ENCODE measurements around the gene DZANK1.
"Not testable (repeated sequence)": the region's sequence is repeated elsewhere in the genome, so short reads cannot be mapped to it uniquely, and the experiment has no call there.

Gene DZANK1

DNA sequence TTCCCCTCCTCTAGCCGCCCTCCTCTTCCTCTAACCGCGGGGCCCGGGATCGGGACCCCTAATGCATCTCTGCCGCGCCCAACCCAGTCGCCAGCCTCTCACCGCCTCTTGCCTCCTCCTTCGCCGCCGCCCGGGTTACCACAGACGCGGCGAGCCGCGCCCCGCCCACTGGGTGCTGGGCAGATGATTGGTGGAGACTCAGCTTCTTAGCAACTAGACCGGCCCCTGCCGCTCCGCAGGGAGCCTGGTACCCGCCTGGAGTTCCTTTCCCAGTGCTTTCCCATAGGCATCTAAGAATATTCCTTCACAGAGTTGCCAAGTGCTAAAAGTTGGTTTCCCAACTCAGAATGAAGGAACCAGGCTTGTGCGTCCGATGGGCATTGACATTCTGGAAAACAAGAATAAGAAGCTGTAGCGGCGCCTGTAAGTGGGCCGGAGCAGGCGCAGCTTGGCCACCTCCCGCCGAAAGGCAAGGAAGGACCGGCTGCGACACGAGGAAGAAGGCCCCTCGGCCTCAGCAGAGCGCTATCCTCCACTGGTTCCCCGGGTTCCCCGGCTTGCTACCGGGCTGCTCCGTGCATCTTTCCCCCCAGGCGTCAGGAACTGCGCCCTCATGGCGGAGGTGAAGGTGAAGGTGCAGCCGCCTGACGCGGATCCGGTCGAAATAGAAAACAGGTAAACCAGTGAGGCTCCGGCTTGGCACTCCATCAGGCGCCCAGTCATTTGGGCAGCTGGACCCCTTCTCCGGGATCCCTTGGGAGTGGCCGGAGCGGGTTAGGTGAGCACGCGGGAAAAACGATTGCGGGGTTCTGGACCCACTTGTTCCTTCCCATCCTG is at the start of gene DZANK1, which contains the start of gene POLR3F:
Gene DZANK1, minus strand, starts transcription at position 137 of the 837 bp plus-strand sequence. CDS start 1,672 bp downstream, outside the sequence.
Gene POLR3F, plus strand, starts transcription at position 497 of the 837 bp plus-strand sequence. Its CDS starts 117 bp downstream, at position 614.
- H3K27me3 ChIP-seq (ENCODE audit: control insufficient read depth in 1 of 2, insufficient read depth in 2 of 2, low read length in 2 of 2): no peaks in the 10 kb centered on the region
- peak within 1 kb of the TSS; percentile 89 for H3K27ac ChIP-seq (ENCODE audit: low read length)
- H3K4me3 ChIP-seq (ENCODE audit: low read length in 2 of 2): peak within 1 kb of the TSS; percentile 93 to 98
- H3K9me3 ChIP-seq (ENCODE audit: control insufficient read depth in 2 of 2, low read length in 2 of 2): no peaks in the 10 kb centered on the region
- peaks cover 19% of the 10 kb centered on the region for H3K4me1 ChIP-seq (ENCODE audit: control insufficient read depth, insufficient read depth, low read length)
- peak within 1 kb of the TSS; percentile 96 for H3K9ac ChIP-seq (ENCODE audit: low read length in 2 of 2)
- peaks cover 11 to 13% of the 10 kb centered on the region in 2 donors for H3K36me3 ChIP-seq (ENCODE audit: control insufficient read depth in 2 of 2, insufficient read depth in 2 of 2, low read length in 2 of 2)

DNA sequence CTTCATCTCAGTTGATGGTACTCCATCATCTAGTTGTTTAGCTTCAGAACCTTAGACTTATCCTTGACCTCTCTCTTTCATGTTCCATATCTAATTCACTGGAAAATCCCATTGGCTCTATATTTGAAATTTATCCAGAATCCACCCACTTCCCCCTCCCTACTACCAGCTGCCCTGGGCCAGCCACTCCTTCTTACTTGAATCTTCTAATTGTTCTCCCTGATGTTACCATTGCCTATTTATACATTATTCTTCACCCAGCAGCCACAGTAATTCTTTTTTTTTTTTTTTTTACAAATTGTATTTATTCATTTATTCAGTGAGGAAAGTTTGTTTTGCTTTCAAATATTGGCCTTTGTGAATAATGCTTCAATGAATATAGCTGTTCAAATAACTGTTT is 49.1 kb upstream of the DZANK1 start:
- no peak overlapping the region for H3K4me3 ChIP-seq (ENCODE audit: low read length in 2 of 2)
- H3K9ac ChIP-seq (ENCODE audit: low read length in 2 of 2): no peak overlapping the region
- peaks cover 8 to 17% of the 10 kb centered on the region in 2 donors for H3K36me3 ChIP-seq (ENCODE audit: control insufficient read depth in 2 of 2, insufficient read depth in 2 of 2, low read length in 2 of 2)
- no peaks in the 10 kb centered on the region for H3K4me1 ChIP-seq (ENCODE audit: control insufficient read depth, insufficient read depth, low read length)
- no peaks in the 10 kb centered on the region for H3K9me3 ChIP-seq (ENCODE audit: control insufficient read depth in 2 of 2, low read length in 2 of 2)
- H3K27ac ChIP-seq (ENCODE audit: low read length): no peak overlapping the region
- H3K27me3 ChIP-seq (ENCODE audit: control insufficient read depth in 1 of 2, insufficient read depth in 2 of 2, low read length in 2 of 2): no peaks in the 10 kb centered on the region

DNA sequence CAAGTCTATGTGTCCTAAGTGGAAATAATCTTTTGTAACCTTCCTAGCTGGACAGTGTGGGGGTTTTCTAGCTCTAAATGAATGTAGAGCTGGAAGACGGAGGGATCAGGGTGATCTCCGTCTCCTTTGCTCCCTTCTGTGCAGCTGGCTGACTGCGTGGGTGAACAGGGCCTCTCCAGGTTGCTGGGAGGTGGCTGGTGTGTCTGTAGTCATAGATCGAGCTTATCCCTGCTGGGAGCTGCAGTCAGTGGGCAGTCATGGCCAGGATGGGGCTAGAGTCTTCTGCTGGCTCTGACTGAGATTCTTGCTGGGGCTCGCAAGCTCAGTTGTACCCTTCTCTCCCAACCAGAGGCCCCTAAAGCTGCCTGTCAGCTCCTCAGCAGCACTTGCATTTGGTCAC is 47.3 kb upstream of the DZANK1 start:
- Histone ChIP-seq H3K27ac (ENCODE audit: low read length) (no peak overlapping the region), H3K36me3 (ENCODE audit: control insufficient read depth in 2 of 2, insufficient read depth in 2 of 2, low read length in 2 of 2) (peaks cover 13 to 21% of the 10 kb centered on the region in 2 donors), H3K4me3 (ENCODE audit: low read length in 2 of 2) (no peak overlapping the region), H3K4me1 (ENCODE audit: control insufficient read depth, insufficient read depth, low read length) (no peaks in the 10 kb centered on the region), H3K9ac (ENCODE audit: low read length in 2 of 2) (no peak overlapping the region), H3K27me3 (ENCODE audit: control insufficient read depth in 1 of 2, insufficient read depth in 2 of 2, low read length in 2 of 2) (no peaks in the 10 kb centered on the region), H3K9me3 (ENCODE audit: control insufficient read depth in 2 of 2, low read length in 2 of 2) (no peaks in the 10 kb centered on the region)

DNA sequence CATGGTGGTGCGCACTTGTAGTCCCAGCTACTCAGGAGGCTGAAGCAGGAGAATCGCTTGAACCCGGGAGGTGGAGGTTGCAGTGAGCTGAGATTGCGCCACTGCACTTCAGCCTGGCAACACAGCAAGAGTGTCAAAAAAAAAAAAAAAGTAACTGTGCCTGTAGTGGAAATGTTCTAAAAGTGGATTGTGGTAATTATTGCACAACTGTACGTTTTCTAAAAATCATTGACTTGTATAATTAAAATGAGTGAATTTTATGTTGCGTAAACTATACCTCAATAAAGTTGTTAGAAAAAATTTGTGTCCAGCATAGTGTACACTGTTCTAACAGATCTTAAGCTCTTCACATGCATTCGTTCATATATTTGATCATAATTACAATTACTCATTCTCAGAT is 46.4 kb upstream of the DZANK1 start:
- peaks cover 13 to 21% of the 10 kb centered on the region in 2 donors for H3K36me3 ChIP-seq (ENCODE audit: control insufficient read depth in 2 of 2, insufficient read depth in 2 of 2, low read length in 2 of 2)
- H3K27me3 ChIP-seq (ENCODE audit: control insufficient read depth in 1 of 2, insufficient read depth in 2 of 2, low read length in 2 of 2): no peaks in the 10 kb centered on the region
- H3K9me3 ChIP-seq (ENCODE audit: control insufficient read depth in 2 of 2, low read length in 2 of 2): no peaks in the 10 kb centered on the region
- no peak overlapping the region for H3K27ac ChIP-seq (ENCODE audit: low read length)
- H3K9ac ChIP-seq (ENCODE audit: low read length in 2 of 2): no peak overlapping the region
- peaks cover 2% of the 10 kb centered on the region for H3K4me1 ChIP-seq (ENCODE audit: control insufficient read depth, insufficient read depth, low read length)
- no peak overlapping the region for H3K4me3 ChIP-seq (ENCODE audit: low read length in 2 of 2)

DNA sequence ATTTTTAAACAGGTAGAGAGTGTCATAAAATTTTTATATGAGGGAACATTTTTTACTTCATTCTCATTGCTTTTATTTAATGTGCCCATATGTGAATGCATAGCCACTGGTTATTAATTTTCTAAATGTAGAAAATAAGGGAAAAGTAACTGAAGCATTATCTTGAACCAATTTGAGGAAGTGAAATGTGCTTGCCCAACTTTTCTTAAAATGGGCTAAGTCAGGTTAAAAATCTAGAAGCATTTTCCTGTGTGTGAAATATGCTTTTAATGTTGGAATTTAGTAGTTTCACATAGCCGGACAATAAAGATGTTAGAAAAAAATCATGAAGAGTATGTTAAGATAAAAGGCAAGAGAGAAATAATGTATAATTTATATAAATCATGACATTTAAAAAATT is 44.7 kb upstream of the DZANK1 start:
- Histone ChIP-seq H3K9ac (ENCODE audit: low read length in 2 of 2) (no peak overlapping the region), H3K9me3 (ENCODE audit: control insufficient read depth in 2 of 2, low read length in 2 of 2) (no peaks in the 10 kb centered on the region), H3K36me3 (ENCODE audit: control insufficient read depth in 2 of 2, insufficient read depth in 2 of 2, low read length in 2 of 2) (peaks cover 13 to 18% of the 10 kb centered on the region in 2 donors), H3K4me1 (ENCODE audit: control insufficient read depth, insufficient read depth, low read length) (peaks cover 6% of the 10 kb centered on the region), H3K27ac (ENCODE audit: low read length) (no peak overlapping the region), H3K4me3 (ENCODE audit: low read length in 2 of 2) (no peak overlapping the region), H3K27me3 (ENCODE audit: control insufficient read depth in 1 of 2, insufficient read depth in 2 of 2, low read length in 2 of 2) (no peaks in the 10 kb centered on the region)

DNA sequence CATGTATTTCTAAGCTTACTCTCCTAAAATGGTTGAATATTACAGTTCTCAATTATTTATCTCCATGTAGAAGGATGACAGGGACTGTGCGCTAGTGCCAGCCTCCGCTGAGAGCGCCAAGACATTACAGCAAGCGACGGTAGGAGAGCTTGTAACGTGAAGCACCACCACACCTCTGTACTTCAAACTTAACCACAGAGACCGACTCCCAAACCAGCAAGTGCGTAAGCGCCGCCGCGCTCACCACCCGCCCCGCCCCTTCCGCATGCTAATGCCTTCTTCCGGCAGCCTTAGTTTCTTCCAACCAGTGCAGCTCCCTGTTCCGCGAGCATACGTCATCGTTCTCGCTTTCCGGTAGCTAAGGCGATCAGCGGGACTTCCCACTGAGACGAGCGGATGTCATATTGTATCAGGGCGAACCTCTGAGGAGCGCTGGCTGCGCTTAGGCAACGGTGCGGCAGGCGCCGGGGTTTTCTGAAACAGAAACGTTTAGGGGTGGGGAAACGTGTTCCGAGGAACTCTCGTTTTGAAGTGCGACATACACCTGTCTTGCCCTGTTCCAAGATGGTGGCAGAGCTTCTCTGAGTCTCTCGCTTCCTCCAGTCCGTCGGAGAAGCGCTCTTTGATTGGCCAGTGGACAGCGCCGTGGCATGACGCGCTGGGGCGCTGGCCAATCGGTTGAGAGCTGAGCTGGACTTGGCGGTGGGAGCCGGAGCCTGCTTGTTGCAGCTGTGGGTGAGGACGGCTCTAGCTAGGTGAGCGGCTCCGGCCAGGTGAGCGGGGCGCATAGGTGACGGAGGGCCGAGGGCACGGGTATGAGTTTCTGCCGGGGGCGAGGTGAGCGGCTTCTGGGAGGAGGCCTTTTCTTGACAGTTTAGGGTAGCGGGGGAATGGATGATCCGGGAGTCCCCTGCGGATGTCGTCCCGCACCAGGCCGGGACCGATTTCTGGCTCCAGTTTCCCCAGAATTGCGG is 40.7 kb upstream of the DZANK1 start, which contains the start of gene SEC23B:
Gene SEC23B, plus strand, starts transcription at position 723 of the 974 bp plus-strand sequence. CDS start 2,896 bp downstream, outside the sequence.
- no peaks in the 10 kb centered on the region for H3K9me3 ChIP-seq (ENCODE audit: control insufficient read depth in 2 of 2, low read length in 2 of 2)
- H3K27me3 ChIP-seq (ENCODE audit: control insufficient read depth in 1 of 2, insufficient read depth in 2 of 2, low read length in 2 of 2): peaks cover 0 to 4% of the 10 kb centered on the region in 2 donors
- peak within 1 kb of the TSS; percentile 81 to 99 for H3K9ac ChIP-seq (ENCODE audit: low read length in 2 of 2)
- H3K36me3 ChIP-seq (ENCODE audit: control insufficient read depth in 2 of 2, insufficient read depth in 2 of 2, low read length in 2 of 2): peaks cover 4 to 7% of the 10 kb centered on the region in 2 donors
- peaks cover 6% of the 10 kb centered on the region for H3K4me1 ChIP-seq (ENCODE audit: control insufficient read depth, insufficient read depth, low read length)
- peak within 1 kb of the TSS; percentile 85 to 100 for H3K4me3 ChIP-seq (ENCODE audit: low read length in 2 of 2)
- H3K27ac ChIP-seq (ENCODE audit: low read length): peak within 1 kb of the TSS; percentile 97

DNA sequence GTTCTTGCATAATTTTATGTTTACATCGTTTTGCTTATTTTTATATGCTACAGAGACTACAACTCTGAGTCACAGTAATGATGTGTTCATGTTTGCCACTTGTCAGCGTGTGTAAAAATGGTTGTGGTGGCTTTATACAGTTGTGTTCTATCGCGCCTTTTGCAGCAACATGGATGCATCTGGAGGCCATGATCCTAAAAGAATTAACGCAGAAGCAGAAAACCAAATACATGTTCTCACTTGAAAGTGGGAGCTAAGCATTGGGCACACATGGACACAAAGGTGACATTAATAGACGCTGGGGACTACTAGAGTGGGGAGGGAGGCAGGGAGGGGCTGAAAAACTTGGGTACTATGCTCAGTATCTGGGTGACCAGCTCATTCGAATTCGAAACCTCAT is 39.9 kb upstream of the DZANK1 start:
- peak overlapping the region; percentile 81 to 99 for H3K9ac ChIP-seq (ENCODE audit: low read length in 2 of 2)
- peak overlapping the region; percentile 97 for H3K27ac ChIP-seq (ENCODE audit: low read length)
- peaks cover 6% of the 10 kb centered on the region for H3K4me1 ChIP-seq (ENCODE audit: control insufficient read depth, insufficient read depth, low read length)
- peaks cover 0 to 4% of the 10 kb centered on the region in 2 donors for H3K27me3 ChIP-seq (ENCODE audit: control insufficient read depth in 1 of 2, insufficient read depth in 2 of 2, low read length in 2 of 2)
- H3K36me3 ChIP-seq (ENCODE audit: control insufficient read depth in 2 of 2, insufficient read depth in 2 of 2, low read length in 2 of 2): peaks cover 4 to 7% of the 10 kb centered on the region in 2 donors
- H3K9me3 ChIP-seq (ENCODE audit: control insufficient read depth in 2 of 2, low read length in 2 of 2): no peaks in the 10 kb centered on the region
- peak overlapping the region; percentile 85 to 100 for H3K4me3 ChIP-seq (ENCODE audit: low read length in 2 of 2)

DNA sequence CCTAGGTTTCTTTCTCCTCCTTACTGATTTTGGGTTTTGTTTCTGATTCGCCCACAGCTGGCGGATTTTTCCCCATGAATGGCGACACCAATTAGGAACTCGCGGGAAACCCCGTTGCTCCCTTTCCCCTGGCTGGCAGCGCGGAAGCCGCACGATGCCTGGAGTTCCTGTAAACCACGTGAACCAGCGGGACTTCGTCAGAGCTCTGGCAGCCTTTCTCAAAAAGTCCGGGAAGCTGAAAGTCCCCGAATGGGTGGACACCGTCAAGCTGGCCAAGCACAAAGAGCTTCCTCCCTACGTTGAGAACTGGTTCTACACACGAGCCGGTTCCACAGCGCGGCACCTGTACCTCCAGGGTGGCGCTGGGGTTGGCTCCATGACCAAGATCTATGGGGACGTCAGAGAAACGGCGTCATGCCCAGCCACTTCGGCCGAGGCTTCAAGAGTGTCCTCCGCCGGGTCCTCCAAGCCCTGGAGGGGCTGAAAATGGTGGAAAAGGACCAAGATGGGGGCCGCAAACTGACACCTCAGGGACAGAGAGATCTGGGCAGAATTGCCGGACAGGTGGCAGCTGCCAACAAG is 37.7 kb upstream of the DZANK1 start:
- Histone ChIP-seq H3K27ac (ENCODE audit: low read length) (no peak overlapping the region), H3K27me3 (ENCODE audit: control insufficient read depth in 1 of 2, insufficient read depth in 2 of 2, low read length in 2 of 2) (peaks cover 0 to 4% of the 10 kb centered on the region in 2 donors), H3K9ac (ENCODE audit: low read length in 2 of 2) (no peak overlapping the region), H3K4me1 (ENCODE audit: control insufficient read depth, insufficient read depth, low read length) (peaks cover 6% of the 10 kb centered on the region), H3K36me3 (ENCODE audit: control insufficient read depth in 2 of 2, insufficient read depth in 2 of 2, low read length in 2 of 2) (no peaks in the 10 kb centered on the region), H3K4me3 (ENCODE audit: low read length in 2 of 2) (no peak overlapping the region), H3K9me3 (ENCODE audit: control insufficient read depth in 2 of 2, low read length in 2 of 2) (no peaks in the 10 kb centered on the region)

DNA sequence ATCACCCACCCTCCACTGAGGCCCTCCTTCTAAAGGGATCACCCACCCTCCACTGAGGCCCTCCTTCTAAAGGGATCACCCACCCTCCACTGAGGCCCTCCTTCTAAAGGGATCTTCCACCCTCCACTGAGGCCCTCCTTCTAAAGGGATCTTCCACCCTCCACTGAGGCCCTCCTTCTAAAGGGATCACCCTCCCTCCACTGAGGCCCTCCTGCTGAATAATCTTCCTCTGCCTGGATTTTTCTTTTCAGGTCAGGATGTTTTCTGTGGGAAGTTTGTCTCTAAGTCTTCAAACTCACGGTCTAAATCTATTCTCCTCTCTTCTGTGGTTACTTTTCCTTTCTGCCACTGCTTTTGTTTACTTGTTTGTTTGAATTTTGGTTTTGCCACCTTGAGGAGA is 34.8 kb upstream of the DZANK1 start:
- H3K27ac ChIP-seq (ENCODE audit: low read length); H3K4me1 ChIP-seq (ENCODE audit: control insufficient read depth, insufficient read depth, low read length); H3K36me3 ChIP-seq (ENCODE audit: control insufficient read depth in 2 of 2, insufficient read depth in 2 of 2, low read length in 2 of 2); H3K9ac ChIP-seq (ENCODE audit: low read length in 2 of 2); H3K9me3 ChIP-seq (ENCODE audit: control insufficient read depth in 2 of 2, low read length in 2 of 2); H3K27me3 ChIP-seq (ENCODE audit: control insufficient read depth in 1 of 2, insufficient read depth in 2 of 2, low read length in 2 of 2); H3K4me3 ChIP-seq (ENCODE audit: low read length in 2 of 2): not testable (repeated sequence)

DNA sequence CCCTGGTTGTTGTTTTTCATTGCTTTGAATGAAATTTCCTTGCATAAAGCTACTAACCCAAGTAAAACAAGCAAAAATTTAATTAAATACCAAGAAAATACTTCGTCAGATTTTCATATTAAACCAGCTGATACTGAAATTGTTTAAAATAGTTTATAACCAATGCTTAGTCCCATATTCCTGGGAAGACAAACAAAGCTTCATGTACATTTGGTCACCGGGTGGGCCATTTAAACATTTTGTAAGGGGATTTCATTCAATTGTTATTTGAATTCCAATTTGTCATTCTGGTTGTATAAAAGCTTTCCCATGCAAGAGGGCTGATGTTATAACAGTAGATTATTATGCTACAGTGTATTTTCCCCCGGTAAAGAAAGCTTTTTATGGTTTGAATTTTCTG is 30.8 kb upstream of the DZANK1 start:
- Histone ChIP-seq H3K9me3 (ENCODE audit: control insufficient read depth in 2 of 2, low read length in 2 of 2) (no peaks in the 10 kb centered on the region), H3K4me1 (ENCODE audit: control insufficient read depth, insufficient read depth, low read length) (peaks cover 11% of the 10 kb centered on the region), H3K36me3 (ENCODE audit: control insufficient read depth in 2 of 2, insufficient read depth in 2 of 2, low read length in 2 of 2) (peaks cover 5 to 13% of the 10 kb centered on the region in 2 donors), H3K9ac (ENCODE audit: low read length in 2 of 2) (no peak overlapping the region), H3K27me3 (ENCODE audit: control insufficient read depth in 1 of 2, insufficient read depth in 2 of 2, low read length in 2 of 2) (no peaks in the 10 kb centered on the region), H3K27ac (ENCODE audit: low read length) (peak overlapping the region; percentile 26), H3K4me3 (ENCODE audit: low read length in 2 of 2) (no peak overlapping the region)
